Activated naive CD4-positive, alpha-beta T cell treated with anti-CD3 and anti-CD28 coated beads, Interleukin-2, amount 50 U/mL, for 16 hours (primary cell): Measurements from ENCODE around the gene HS1BP3.

ENCODE experiments used
- DNase-seq: peaks from one replicate; pipeline ENCODE4 v3.0.0-alpha.2; 2020

HS1BP3 gene

DNA sequence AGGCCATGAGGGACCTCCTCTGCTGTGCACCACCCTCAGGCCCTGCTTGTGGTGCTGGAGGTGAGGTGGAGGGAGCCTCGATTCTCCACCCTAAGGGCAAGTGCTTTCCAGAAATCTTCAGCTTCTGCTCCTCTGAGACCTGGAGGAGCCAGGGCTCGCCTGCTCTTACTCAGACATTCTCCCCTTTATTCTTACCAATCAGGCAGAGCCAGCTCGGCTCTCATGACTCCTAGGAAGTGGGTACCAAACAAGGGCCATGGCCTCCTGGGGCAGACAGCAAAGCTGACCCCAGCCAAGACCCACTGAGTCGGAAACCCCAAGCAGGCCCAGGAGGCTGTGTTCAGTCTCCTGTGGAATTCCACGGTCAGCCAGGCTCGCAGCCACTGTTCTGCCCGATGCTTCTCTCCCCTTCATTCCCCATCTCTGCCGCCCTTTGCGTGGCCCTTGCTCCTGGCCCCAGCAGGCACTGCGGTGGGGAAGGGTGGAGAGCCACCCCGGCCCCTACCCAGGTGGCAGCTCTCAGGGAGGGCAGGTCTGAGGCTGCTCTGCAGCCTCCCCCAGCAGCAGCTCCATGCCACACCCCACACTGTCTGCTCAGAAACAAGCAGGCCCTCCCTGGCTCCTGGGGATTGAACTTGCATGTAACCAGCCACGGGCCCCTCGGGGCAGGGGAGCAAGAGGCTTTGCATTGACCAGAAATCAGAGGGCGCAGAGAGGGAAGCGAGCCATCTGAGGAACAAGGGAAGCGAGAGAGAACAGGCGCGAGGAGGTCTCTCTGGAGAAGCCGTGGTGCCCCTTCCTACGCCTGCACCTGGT is 24.0 kb downstream of the HS1BP3 start:
- no peak for DNase-seq

DNA sequence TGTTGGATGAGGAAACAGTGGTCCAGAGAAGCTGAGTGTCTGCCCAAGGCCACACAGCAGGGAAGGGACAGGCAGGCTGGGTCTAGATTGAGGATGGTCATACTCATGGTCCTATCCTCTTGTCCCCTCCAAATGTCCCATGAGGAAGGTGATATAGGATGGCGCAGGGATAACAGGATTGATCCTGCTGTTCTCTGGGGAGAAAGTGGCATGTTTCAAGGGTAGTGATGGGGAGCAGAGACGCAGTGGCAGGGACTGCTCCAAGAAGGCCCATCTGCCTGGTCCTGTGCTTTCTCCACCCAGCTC is 24.6 kb downstream of the HS1BP3 start:
- DNase-seq, result no peak

DNA sequence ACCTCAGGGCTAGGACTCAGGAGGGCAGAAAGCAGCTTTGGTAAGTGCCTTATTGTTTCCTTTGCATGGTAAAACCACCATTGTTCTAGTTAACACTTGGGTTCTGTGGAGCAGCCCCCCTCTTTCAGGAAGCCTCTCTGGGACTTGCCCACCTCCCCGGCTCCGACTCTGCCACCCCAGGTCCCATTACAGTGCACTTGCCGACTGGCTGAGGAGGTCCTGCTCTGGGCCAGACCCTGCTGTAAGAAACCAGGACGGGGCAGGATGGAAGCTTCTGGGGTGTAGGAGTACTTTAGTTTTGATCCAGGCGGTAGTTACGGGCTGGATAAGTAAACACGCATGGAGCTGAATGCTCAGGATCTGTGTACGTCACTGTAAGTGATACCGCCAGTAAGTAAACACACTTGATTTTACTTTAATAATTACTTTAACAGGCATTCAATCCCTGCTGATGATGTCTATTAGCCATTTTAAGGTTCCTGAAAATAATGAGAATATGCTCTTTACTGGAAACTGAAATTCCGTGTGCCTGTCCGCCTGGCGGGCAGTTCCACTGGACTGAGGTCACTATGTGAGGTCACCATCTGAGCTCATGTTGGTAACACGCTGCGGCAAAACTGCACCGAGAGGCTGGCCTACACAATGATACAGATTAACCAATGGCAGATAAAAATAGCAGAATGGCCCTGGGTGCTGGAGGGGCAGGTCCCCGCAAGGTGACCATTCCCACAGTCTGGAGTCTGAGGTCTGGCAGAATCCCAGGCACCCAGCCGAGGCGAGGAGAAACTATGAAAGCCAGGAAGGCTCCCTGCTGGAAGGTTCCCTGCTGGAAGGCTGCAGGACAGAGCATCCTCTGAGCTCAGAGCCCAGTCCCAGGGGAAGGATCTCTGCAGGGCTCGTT is 25.2 kb downstream of the HS1BP3 start:
- DNase-seq, result no peak

DNA sequence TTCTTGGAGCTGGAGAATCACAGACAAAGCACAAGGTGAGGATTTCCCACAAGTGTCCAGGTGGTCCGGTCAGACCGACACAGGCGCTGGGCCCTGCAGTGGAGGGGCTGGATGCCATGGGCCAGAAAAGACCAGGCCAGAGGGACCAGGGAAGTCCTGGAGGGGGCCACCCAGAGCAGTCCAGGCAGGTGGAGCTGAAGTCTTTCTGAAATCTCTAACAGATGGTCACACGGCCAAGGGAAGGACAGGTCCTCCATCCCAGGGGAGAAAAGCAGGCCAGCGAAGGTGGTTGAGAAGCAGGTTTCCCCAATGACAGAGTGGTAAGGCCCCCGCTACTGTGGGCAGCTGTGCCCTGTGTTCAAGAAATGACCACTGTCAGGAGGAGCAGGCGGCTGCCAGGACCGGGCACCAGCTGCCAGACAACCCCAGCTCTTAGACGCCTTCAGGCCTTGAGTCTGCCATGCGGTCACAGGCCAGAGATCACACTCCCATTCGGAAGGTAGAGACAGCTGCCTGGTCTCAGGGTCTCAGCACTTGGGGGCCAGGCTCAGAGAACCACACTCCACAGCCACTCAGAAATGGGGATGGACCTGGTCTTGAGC is 25.9 kb downstream of the HS1BP3 start:
- no peak for DNase-seq

DNA sequence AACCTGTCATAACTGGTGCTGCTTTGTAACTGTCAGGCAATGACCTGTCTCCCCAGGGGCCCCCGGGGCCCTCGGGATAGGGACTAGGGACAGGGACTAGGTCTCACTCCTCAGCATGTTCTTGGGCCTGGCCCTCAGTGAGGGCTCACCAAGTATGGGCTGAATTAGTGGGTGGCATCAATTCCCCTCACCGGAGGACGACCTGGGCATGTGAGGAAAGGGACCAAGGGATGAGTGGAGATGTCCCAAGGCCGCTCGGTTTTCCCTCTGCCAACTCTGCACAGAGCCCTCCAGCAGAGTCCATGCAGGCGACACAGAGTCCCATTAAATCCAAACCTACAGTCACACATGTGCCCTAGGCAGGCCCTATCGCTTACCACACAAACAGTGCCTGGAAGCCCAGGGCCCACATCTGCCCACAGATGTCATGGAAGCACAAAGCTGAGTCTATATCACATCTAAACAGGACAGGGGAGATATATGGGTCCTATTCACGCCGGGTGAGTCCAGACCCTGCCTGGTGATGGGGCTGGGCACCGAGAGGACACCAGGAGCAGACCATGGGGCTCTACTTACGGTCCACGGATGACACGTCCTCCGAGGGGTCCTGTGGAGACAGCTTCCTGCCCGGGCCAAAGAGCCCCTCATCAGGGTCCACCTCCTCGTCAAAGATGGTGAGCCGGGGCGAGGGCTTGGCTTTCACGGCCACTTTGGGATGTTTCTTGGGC is 26.6 kb downstream of the HS1BP3 start:
- no peak for DNase-seq

DNA sequence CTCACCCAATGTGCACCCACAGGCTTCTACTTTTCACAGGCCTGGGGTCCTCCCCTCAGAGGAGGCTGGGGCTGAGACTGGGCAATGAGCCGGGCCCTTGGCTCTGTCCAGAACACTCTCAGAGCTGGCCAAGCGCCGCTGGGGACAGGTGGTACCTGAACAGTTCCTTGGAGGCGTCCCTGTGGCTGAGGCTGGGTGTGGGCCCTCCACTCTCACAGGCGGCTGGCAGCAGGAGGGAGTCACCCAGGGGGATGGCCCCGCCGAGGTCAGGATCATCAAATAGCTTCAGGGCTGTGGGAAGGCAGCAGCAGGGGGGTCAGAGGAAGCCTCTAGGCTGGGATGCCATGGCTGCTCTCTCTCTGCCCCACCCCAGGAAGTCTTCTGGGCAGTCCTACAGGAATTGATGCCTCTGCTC is 27.1 kb downstream of the HS1BP3 start:
- DNase-seq, result no peak

DNA sequence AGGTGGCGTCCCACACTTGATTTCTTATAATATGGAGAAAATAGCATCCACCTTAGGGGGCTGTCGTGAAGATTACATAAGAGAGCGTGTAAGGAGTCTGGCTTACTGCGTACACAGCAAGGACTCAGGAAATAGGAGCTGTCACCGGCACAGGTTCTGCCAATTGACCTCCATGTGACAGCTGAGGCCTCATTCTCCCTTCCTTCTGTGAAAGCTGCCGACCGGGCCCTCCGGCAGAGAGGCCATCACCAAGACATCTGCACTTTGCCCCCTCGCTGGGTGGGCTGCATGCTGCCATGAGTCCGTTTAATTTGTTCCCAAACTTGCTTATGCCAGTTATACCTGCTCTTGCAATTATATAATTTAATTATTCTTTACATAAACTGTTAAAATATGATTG is 27.7 kb downstream of the HS1BP3 start:
- no peak for DNase-seq

DNA sequence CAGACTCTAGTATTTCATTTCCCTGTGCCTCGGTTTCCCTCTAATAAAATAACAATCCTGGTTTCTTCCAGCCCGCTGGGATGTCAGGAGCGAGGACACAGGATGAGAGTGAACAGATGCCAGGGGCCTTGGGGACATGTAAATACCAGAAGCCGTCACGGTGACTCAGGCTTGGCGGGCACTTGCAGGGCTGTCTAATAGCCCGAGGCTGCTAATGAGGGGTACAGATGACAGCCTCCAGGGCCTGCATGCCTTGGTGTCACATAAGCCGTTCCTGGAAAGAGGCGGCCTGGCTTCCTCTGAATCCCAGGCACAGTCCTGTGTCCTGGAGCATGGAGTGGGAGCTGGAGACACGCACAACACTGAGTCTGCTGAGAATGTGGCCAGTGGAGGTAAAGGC is 28.2 kb downstream of the HS1BP3 start:
- DNase-seq, result no peak

DNA sequence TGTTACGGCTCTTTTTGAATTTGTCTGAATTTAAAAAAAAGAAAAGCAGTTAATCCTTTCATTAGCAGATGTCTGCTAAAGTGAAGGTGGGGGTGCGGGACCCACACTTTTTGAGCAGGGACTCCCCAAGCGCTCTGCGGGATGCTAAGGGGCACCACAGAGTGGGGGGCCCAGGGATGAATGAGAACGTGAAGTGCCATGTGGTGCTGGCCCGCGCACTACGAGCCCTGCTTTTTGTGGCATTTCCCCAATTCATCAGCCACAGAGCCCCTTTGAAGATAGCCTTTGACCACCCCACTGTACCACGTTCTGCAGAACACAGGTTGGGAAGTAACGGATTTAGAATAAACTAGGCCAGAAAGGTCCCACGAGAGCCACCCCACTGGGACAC is 28.6 kb downstream of the HS1BP3 start:
- DNase-seq, result no peak

DNA sequence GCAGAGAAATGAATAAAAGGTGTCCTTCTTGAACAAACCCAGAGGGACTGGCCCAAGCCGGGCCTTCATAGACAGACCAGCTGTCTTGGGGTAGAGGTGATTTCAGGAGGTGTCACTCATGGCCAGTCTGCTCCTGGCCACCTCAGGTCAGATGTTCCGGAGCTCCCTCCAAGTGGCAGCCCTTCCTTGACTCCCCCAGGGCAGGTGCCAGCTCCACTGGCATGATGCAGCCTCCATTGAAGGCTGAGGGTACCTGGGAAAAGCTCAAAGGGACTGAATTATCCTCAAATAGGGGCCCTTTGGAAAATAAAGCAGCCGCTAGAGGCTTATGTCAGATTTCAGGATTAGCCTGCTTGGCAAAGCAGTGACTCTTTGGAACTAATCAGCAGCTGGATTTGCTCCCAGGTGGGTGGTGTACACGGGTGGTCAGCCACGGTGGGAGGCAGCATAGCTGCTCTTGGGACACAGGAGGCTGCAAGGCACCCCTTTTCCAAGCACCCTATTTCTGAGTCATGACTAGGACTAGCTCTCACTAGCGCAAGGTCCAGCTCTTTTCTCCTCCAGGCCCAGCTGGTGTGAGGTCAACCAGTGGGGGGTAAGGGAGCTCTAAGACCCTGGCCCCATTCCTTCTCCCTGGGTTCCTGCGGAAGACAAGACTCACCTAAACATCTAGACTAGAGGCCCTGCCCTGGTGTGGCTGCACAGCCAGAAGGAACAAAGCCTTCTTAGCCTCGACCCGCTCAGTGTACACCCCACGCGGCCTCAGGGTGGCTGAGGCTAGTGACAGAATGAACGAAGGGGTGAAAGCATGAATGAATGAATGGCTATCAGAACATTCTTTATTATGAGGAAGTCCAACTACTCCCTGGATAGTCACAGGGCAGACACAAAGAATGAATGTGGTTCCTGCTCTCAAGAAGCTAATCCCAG is 29.3 kb downstream of the HS1BP3 start:
- no peak for DNase-seq

DNA sequence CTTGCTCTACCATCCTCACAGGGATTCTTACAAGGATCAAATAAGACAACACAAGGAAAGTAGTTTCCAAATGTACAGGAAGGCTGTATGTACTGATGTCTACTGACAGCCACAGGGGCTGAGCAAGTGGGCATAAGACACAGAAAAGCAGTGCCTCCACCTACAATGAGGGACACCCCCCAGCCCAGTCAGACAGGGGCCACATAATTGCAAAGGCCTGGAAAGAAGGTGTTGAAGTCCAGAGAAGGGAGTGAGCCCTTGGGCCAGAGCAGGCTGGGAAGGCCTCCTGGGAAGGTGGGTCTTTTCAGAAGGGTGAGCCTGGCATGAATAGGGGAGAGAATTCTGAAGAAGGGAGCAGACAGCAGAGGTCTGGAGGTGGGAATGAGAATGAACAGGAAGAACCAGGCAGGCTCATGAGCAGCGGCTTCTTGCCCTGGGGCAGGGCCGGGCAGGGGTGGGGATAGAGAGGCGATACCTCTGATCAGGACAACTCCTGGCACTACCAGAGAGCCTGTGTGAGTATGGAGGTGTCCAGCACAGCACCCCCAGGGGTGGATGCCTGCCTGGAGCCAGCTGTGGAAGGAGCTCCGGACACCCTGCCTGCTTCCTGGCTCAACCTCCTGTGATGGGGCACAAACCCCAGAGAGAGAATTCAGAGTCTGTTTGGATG is 30.1 kb downstream of the HS1BP3 start:
- no peak for DNase-seq

DNA sequence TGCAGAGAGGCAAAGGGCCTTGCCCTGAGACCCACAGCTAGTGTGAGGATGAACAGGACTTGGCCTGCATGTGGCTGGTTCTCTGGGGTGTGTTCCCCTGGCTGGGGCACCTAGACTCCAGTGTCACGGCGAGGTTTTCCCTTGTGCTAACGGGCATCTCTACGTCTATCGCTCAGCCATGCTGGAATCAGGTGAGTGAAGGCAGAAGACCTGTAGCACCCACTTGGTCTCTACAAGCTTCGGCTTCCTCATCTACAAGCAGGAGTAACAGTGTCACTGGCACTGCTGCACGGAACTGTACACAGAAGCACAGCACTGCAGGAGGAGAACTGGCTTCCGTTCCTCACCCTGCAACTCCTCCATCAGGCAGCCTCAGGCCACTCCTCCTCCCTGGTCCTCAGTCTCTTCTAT is 30.6 kb downstream of the HS1BP3 start:
- DNase-seq, result no peak

DNA sequence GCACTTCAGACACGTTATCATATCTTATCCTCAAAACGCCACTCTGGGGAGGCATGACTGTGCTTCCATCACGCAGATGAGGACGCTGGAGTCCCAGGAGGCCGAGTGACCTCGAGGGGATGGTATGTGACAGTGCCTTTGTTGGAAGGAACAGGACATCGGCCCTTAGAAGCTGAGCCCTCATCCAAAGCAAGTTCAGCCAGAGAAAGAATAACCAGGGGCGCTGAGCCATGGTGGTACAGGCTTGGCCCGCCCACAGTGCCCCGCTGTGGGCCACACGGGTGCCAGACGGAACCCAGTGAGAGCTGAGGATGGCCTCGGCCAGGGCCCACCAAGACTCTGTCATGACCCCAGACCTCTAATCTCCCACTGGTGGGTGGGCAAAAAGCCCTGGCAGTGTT is 31.3 kb downstream of the HS1BP3 start:
- DNase-seq, result no peak

DNA sequence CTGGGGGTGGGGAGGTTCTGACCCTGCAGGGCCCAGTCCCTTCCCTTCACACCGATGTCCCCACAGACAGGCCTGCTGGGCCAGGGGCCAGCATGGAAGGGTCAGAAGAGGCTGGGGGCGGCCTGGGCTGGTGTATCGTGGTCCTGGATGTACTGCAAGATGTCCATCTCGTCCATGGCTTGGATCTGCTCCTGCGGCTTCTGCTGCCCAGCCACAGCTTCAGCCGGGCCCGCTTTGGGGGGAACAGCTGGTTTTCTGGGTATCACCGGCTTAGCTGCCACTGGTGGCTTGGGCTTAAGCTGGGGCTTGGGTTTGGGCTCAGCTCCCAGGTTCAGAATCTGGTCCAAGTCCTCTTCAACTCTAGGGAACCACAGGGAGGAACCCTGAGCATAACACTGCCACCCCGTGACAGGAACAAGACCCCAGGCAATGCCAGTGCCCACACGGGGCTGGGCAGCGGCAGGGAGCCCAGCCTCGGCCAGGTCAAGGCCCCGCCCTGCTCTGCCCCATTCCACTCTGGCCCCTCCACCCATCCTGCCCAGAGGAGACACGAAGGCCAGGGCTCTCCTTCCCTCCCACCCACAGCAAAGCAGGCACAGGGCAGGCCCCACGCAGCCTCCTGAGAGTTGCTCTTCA is 31.9 kb downstream of the HS1BP3 start:
- DNase-seq, result no peak

DNA sequence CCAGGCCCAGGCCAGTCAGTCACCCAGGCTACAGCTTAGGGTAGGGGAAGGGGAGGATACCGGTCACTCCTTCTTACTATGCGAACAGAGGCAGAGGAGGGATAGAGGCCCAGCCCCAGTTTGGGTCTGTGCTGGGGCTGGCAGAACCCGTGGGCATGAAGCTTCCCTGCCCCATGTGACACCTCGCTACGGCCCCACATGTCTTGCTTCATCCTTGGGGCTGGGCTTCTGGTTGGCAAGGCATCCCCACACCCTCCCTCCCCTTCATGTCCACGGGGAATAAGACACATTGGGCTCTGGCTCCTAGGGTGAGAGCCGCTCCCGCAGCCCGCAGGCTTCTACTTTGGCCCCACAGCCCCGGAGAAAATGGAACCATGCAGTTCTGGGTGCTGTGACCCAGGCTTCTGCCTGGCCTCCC is 32.4 kb downstream of the HS1BP3 start:
- no peak for DNase-seq

DNA sequence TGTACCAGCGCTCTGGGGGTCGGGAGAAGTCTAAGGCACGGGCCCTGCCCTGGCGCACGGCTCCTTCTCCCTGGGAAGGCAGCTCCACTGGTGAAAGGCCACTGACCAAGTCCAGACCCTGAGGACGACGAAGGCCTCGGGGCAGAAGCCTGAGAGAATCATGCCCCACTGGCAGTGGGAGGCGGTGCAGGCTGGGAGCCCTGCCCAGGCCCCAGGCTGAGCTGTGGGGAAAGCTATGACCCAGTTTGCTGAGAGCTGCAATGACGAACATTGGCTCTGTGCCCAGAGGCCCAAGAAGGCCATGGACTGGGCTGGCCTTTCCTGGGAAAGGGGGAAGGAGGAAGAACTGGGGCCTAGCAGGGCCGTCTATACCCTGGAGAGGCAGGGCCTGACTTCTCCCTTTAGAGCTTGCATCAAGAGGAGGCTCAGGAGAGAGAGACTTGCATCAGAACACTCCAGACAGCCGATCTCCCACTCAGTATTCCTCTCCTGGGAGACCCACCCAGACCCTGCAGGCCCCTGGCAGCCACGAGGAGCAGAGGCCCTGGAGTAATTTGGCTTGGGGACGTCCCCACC is 32.9 kb downstream of the HS1BP3 start:
- no peak for DNase-seq

DNA sequence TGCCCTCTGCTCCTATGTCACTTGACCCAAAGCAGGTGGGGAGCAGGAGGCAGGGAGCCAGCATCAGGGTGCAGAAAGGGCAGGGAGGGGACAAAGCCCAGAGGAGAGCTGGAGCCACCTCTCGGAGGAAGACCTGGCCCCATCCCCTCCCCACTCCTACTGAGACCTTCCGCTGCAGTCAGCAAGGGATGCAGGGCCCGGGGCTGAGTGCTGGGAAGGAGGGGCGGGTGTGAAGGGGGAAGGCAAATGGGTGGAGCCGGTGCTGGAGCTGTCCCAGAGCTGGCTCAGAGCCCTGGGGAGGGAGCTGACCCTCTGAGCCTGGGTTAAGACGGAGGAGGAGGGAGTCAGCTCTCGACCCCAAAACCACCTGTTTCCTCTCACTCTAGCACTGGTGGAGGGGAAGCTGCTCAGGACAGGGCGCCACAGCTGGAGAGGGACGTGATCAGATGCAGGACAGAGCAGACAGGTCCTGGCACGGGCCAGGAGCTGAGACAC is 33.8 kb downstream of the HS1BP3 start:
- peak; percentile 3 for DNase-seq

DNA sequence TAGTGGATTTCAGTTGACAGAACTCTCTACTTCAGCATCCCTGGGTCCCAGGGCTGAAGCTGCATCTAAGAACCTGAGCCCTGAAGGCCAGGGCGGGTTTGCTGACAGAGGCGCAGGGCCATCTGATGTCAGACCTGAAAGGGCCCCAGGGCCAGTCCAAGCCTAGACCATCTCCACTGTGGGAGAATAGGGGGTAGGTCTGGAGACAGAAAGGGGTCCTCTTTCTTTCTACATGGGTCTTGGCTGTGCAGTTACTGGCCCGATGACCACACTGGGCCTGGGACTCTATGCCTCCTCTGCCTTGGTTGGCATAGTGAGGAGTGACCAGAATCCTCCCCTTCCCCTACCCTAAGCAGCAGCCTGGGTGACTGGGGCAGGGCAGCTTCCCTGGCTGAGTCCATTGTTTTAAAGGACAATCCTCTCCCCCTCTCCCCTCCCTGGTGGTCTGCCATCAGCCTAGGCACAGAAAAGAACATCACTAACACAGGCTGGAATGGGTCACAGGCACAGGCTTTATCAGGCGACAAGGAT is 34.5 kb downstream of the HS1BP3 start:
- peak; percentile 1 for DNase-seq

DNA sequence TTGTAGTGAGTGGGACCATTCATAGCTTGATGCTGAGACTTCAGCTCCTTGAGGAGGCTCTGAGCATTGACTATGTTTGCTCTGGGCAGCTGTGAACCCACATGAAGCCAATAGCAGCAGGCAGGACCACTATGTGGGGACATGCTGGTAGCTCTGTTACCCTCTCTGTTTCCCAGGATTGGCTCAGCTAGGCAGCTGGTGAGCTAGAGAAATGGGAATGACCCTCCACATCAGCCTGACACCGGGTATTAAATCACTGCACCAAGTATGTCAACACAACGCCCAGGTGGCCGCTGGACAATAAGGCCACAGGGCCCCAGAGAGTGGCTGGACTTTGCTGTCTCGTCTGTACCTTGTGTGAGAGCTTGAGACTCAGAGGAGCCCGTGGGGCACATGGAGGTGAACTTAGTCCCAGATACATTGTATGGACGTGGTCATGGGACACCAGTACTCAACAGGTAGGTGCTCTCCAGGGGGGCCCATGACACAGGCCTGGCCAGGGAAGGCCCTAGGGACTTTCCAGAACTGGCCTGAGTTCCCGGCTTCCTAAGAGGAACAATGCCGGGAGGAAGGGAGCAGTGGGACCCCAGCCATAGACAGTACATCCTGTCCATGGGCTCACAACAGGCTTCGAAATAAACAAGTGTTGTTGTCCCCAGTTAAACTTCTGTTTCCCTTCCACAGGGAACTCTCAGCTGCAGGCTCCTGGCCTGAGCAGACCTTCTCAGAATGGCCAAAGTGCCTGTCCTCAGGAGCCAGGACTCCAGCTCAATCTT is 35.2 kb downstream of the HS1BP3 start:
- peak; percentile 4 for DNase-seq
